ENCODE data around the gene APBB2. TPM values are rescaled to one million over a fixed set of nuclear protein-coding genes. Genes with fewer than 3 reads are reported as not detected.

Gene APBB2
- total and polyA plus RNA-seq, 2 of the 4 experiments (the other 2 are of a cell fraction): 47.9 to 75.5 TPM

- Histone ChIP-seq H3K27ac (ENCODE audit: insufficient read depth, low read length) (no peak overlapping the region), H4K20me1 (ENCODE audit: insufficient read depth, low read length) (no peaks in the 10 kb centered on the region), H4K5ac (ENCODE audit: low read depth, low read length) (no peak overlapping the region), H2BK120ac (ENCODE audit: low read depth, low read length) (no peak overlapping the region), H3K4me3 (ENCODE audit: insufficient read depth, low read depth, low read length) (no peak overlapping the region), H3K14ac (replicated peaks; ENCODE audit: low read depth, low read length) (no peak overlapping the region), H3K4ac (ENCODE audit: low read depth, low read length) (no peak overlapping the region), H2BK20ac (ENCODE audit: low read depth, low read length) (no peak overlapping the region), H4K91ac (ENCODE audit: insufficient read depth, low read depth, low read length) (no peak overlapping the region), H4K8ac (ENCODE audit: low read depth in 2 of 2, low read length in 2 of 2) (no peak overlapping the region), H3K4me1 (ENCODE audit: control insufficient read depth, insufficient read depth, low read length) (peaks cover 6% of the 10 kb centered on the region), H2BK15ac (ENCODE audit: low read depth, low read length) (no peak overlapping the region), H2AK5ac (ENCODE audit: low read depth, low read length) (no peak overlapping the region), H2AFZ (replicated peaks; ENCODE audit: low read length, poor library complexity) (no peak overlapping the region), H3K23ac (ENCODE audit: low read depth, low read length) (no peak overlapping the region), H3K9ac (ENCODE audit: low read depth, low read length) (no peak overlapping the region), H2BK5ac (ENCODE audit: low read depth, low read length, poor library complexity, severe bottlenecking) (no peak overlapping the region), H3K56ac (ENCODE audit: extremely low read depth, insufficient read depth, low read length) (no peak overlapping the region), H3K4me2 (ENCODE audit: low read depth, low read length) (no peak overlapping the region), H3K79me1 (ENCODE audit: low read depth in 1 of 2, low read length in 2 of 2) (peaks cover 3 to 5% of the 10 kb centered on the region in 2 experiments; a peak in 2 of 4 replicates), H3K27me3 (ENCODE audit: control insufficient read depth, insufficient read depth, low read length) (no peaks in the 10 kb centered on the region), H3K18ac (ENCODE audit: low read depth, low read length) (no peak overlapping the region), H3K36me3 (ENCODE audit: control insufficient read depth, insufficient read depth, low read length) (no peaks in the 10 kb centered on the region), H3K9me3 (ENCODE audit: control insufficient read depth, insufficient read depth, low read length) (no peaks in the 10 kb centered on the region), H2AK9ac (replicated peaks; ENCODE audit: low read depth, low read length, poor library complexity) (no peak overlapping the region), H3K9me1 (ENCODE audit: insufficient read depth, low read length) (no peaks in the 10 kb centered on the region)
- dilution Hi-C loops (cut with HindIII; ENCODE audit: low sequenced_read_pairs, unreplicated experiment) (no loop called here), intact Hi-C loops (cut with micrococcal nuclease) (no loop called here), in situ Hi-C loops (cut with MboI; ENCODE audit: low sequenced_read_pairs) (no loop called here)
- ATAC-seq (ENCODE audit: low read depth) (no peak), DNase-seq (no peak)
- ChIA-PET CTCF (no interaction called here), POLR2A (ENCODE audit: unreplicated experiment) (no interaction called here)
- BruUV-seq (replicated peaks): no TSS peak
- TF ChIP-seq RFX5 (IDR thresholded peaks at IDR 0.05; ENCODE audit: low read depth, low read length): no peak
- TF ChIP-seq MAZ (IDR thresholded peaks at IDR 0.05; ENCODE audit: borderline replicate concordance, low read depth, low read length): no peak
- TF ChIP-seq POLR2A (IDR thresholded peaks at IDR 0.05; ENCODE audit: low read depth, low read length): no peak
- no peak for TF ChIP-seq USF2 (IDR thresholded peaks at IDR 0.05; ENCODE audit: low read depth, low read length)
- TF ChIP-seq CTCF (conservative IDR thresholded peaks at IDR 0.05; ENCODE audit: low read depth, low read length): no peak
- TF ChIP-seq RAD21 (IDR thresholded peaks at IDR 0.05; ENCODE audit: low read length): no peak
- no peak for TF ChIP-seq MXI1 (IDR thresholded peaks at IDR 0.05; ENCODE audit: borderline replicate concordance, low read depth, low read length)
- no peak for TF ChIP-seq MAFK (IDR thresholded peaks at IDR 0.05; ENCODE audit: low read depth, low read length)
- no peak for TF ChIP-seq CHD1 (IDR thresholded peaks at IDR 0.05; ENCODE audit: low read depth, low read length)
- TF ChIP-seq SMC3 (IDR thresholded peaks at IDR 0.05; ENCODE audit: low read depth, low read length): no peak
- TF ChIP-seq NFE2L2 (IDR thresholded peaks at IDR 0.05; ENCODE audit: low read depth, low read length): no peak
- TF ChIP-seq BHLHE40 (IDR thresholded peaks at IDR 0.05; ENCODE audit: low read depth, low read length): no peak
- TF ChIP-seq ELK1 (IDR thresholded peaks at IDR 0.05; ENCODE audit: borderline replicate concordance, low read depth, low read length): no peak
- no peak for TF ChIP-seq RCOR1 (IDR thresholded peaks at IDR 0.05; ENCODE audit: insufficient replicate concordance, low read length)
- no peak for TF ChIP-seq CEBPB (IDR thresholded peaks at IDR 0.05; ENCODE audit: low read depth, low read length)
- TF ChIP-seq FOS (IDR thresholded peaks at IDR 0.05; ENCODE audit: low read depth, low read length): no peak
- WGBS, 2 experiments (ENCODE audit: extremely low coverage in 2 of 2, insufficient read length in 1 of 2): no CpG with 5 or more reads among the region's 4 CpGs
Measured at GRCh38 chr4:40952217-40952616, 262.1 kb downstream of the APBB2 start.

Data from IMR-90 (cell line).